ENCODE data around the gene PIP4P1.

DNA sequence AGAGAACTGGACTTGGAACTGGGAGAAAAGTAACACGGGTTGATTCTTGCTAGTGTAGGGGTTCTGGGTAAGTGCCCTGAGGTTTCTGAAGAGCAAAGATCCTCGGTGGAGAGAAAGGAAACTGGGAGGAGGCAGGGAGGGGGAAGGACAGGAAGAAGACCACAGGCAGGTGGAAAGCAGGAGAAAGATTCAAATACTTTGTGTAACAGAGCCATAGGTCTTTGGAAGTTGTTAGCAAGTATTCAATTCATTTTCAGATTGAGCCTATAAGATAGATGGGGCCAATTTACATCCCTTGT, 9.3 kb upstream of the PIP4P1 start:
- TF ChIP-seq RFX7 (CRISPR knock-in tag; IDR thresholded peaks at IDR 0.05) (no peak), ZNF146 (CRISPR knock-in tag; IDR thresholded peaks at IDR 0.05; ENCODE audit: unreplicated experiment) (no peak), JUN (IDR thresholded peaks at IDR 0.05; ENCODE audit: borderline replicate concordance, low read depth, low read length) (no peak), JUN (CRISPR knock-in tag; IDR thresholded peaks at IDR 0.05; ENCODE audit: borderline replicate concordance) (no peak), LCOR (CRISPR knock-in tag; IDR thresholded peaks at IDR 0.05) (no peak), MAZ (CRISPR knock-in tag; conservative IDR thresholded peaks at IDR 0.05 in 1 of 2, IDR thresholded peaks at IDR 0.05 in 1 of 2) (no peak), HEY1 (CRISPR knock-in tag; IDR thresholded peaks at IDR 0.05; ENCODE audit: borderline replicate concordance) (no peak), SRSF3 (IDR thresholded peaks at IDR 0.05; ENCODE audit: insufficient read depth, low read length) (no peak), RHOXF2B (CRISPR knock-in tag; conservative IDR thresholded peaks at IDR 0.05) (no peak), FOS (IDR thresholded peaks at IDR 0.05; ENCODE audit: extremely low read depth, insufficient read length) (no peak)
- TF ChIP-seq, protein P1, sequence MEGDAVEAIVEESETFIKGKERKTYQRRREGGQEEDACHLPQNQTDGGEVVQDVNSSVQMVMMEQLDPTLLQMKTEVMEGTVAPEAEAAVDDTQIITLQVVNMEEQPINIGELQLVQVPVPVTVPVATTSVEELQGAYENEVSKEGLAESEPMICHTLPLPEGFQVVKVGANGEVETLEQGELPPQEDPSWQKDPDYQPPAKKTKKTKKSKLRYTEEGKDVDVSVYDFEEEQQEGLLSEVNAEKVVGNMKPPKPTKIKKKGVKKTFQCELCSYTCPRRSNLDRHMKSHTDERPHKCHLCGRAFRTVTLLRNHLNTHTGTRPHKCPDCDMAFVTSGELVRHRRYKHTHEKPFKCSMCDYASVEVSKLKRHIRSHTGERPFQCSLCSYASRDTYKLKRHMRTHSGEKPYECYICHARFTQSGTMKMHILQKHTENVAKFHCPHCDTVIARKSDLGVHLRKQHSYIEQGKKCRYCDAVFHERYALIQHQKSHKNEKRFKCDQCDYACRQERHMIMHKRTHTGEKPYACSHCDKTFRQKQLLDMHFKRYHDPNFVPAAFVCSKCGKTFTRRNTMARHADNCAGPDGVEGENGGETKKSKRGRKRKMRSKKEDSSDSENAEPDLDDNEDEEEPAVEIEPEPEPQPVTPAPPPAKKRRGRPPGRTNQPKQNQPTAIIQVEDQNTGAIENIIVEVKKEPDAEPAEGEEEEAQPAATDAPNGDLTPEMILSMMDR (IDR thresholded peaks at IDR 0.05 in 2 of 3, conservative IDR thresholded peaks at IDR 0.05 in 1 of 3; ENCODE audit: insufficient read depth in 2 of 3, low read depth in 1 of 3, low read length in 3 of 3): no peak
